OCI-LY7 (cell line): ENCODE measurements around the gene UNC13B.

Source experiments
- EZH2phosphoT487 ChIP-seq: fragments of 200-600 bp; sonication (generic); IDR thresholded peaks from 2 replicates; pipeline ENCODE4 v1.6.1; 2018; ENCODE audit warnings: low read depth, borderline replicate concordance, mild to moderate bottlenecking, mixed run types, antibody characterized with exemption, low read length, moderate library complexity, mixed read lengths
- TF ChIP-seq, protein P1 (sequence below): fragments of 200-600 bp; sonication (generic); conservative IDR thresholded peaks from 2 replicates; pipeline ENCODE4 v1.5.1; 2014; ENCODE audit warnings: mild to moderate bottlenecking, antibody characterized with exemption, low read length, moderate library complexity, mixed read lengths

DNA sequence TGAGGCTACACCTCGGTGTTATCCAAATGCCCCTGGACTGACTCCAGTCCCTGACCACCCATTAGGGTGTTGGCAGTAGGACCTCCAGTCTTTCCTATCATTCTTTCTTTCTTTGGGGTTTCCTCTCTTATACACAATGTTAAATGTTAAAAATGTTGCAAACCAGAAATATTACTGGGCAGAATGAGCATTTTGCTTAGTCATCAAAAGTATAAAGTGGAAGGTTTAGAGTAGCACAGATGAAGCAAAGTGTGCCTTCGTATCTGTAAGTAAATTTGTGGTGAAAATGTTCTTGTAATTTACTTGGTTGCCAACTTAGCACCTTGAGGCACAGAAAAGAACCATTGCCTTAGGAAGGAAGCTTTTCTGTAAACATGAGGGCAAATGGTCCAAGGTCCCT, 21.7 kb upstream of the UNC13B start:
- TF ChIP-seq, protein P1, sequence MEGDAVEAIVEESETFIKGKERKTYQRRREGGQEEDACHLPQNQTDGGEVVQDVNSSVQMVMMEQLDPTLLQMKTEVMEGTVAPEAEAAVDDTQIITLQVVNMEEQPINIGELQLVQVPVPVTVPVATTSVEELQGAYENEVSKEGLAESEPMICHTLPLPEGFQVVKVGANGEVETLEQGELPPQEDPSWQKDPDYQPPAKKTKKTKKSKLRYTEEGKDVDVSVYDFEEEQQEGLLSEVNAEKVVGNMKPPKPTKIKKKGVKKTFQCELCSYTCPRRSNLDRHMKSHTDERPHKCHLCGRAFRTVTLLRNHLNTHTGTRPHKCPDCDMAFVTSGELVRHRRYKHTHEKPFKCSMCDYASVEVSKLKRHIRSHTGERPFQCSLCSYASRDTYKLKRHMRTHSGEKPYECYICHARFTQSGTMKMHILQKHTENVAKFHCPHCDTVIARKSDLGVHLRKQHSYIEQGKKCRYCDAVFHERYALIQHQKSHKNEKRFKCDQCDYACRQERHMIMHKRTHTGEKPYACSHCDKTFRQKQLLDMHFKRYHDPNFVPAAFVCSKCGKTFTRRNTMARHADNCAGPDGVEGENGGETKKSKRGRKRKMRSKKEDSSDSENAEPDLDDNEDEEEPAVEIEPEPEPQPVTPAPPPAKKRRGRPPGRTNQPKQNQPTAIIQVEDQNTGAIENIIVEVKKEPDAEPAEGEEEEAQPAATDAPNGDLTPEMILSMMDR, result no peak
- no peak for TF ChIP-seq EZH2phosphoT487
